GM23248 (cell line): ENCODE data around the gene OR4K1.
"Not testable (repeated sequence)": the region's sequence is repeated elsewhere in the genome, so short reads cannot be mapped to it uniquely, and the experiment has no call there.

Experiments used
- EZH2 ChIP-seq: fragments of 200-600 bp; sonication (generic); IDR thresholded peaks from 2 replicates; pipeline ENCODE4 v1.6.1; 2018; ENCODE audit warnings: antibody characterized with exemption, mild to moderate bottlenecking; ENCODE audit not compliant: insufficient read depth, poor library complexity, severe bottlenecking
- EZH2phosphoT487 ChIP-seq: fragments of 200-600 bp; sonication (generic); IDR thresholded peaks from 2 replicates; pipeline ENCODE4 v1.6.1; 2018; ENCODE audit warnings: antibody characterized with exemption, moderate library complexity, mild to moderate bottlenecking, low read depth; ENCODE audit not compliant: insufficient read depth

GRCh38 chr14:19969735-19970134 is 39.0 kb downstream of the OR4K1 start:
- not testable (repeated sequence) for TF ChIP-seq EZH2, EZH2phosphoT487
